Fibroblast of peridontal ligament (primary cell): ENCODE data around the gene APBB2.
A peak's percentile ranks its signal among the peaks of the same experiment; 100 is the strongest.
"Not testable (repeated sequence)": the region's sequence is repeated elsewhere in the genome, so short reads cannot be mapped to it uniquely, and the experiment has no call there.

Experiments
- DNase-seq: peaks from one replicate; pipeline ENCODE4 v3.0.0-alpha.2; 2010; ENCODE audit errors: extremely low read depth

Gene APBB2

GRCh38 chr4:41158274-41158673 lies 56.1 kb downstream of the APBB2 start:
- no peak for DNase-seq

GRCh38 chr4:41157009-41157408 lies 57.3 kb downstream of the APBB2 start:
- no peak for DNase-seq

GRCh38 chr4:41156574-41156973 lies 57.8 kb downstream of the APBB2 start:
- no peak for DNase-seq

DNA sequence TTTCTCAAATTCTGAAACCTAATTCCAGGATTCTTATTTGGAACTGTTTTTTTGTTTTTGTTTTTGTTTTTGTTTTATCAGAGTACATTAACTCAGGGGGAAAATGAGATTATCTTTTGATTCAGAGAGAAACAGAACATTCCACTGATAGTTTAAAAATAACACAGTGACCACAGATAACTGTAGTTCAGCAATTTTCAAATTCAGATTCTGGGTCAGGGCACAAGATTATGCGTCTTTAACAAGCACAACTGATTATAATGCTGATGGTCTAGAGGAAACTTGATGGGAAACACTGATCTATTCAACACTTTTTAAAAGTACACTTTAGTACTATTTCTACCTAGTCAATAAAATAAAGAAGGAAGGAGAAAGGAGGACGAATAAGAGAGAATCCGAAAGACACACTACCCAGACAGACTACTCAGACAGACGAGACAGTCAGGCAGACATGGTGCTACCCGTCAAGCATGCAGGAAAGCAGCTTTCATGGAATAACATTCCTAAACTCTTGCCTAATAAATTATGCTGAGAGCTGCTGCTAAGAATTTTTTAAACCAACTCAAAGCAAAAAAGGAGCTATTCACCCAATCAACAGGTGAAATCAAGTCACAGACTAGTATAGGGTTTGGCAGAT lies 59.0 kb downstream of the APBB2 start:
- peak; percentile 53 for DNase-seq

GRCh38 chr4:41154814-41155177 lies 59.5 kb downstream of the APBB2 start:
- no peak for DNase-seq

- no peak for DNase-seq
Measured at GRCh38 chr4:41154010-41154813, 60.1 kb downstream of the APBB2 start.

GRCh38 chr4:41150401-41150800 lies 63.9 kb downstream of the APBB2 start:
- no peak for DNase-seq

DNA sequence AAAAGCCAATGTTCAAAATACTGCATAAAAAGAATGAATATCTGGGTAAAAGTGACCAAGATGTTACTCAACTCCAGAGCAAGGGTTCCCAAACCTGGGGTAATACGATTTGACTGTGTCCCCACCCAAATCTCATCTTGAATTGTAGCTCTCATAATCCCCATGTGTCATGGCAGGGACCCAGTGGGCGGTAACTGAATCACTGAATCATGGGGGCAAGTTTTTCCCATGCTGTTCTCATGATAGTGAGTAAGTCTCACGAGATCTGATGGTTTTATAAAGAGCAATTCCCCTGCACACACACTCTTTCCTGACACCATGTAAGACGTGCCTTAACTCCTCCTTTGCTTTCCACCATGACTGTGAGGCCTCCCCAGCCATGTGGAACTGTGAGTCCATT lies 64.8 kb downstream of the APBB2 start:
- not testable (repeated sequence) for DNase-seq

DNA sequence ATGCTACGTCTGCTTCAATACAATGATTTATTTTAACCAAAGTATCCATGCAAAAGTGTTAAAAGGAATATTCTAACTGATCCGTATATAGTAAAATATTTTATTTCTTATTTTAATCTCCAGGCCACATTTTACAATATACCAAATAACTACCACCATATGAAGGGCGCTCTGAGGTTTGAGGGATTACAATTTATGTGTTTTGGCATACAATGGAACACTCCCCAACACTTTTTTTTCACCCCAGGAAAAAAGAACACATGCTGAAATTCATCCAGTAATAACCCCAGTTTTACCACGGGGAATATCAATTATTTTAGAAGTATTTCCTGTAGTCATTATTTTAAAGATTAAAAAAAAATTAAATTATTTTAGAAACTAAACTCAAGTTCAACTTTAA lies 65.4 kb downstream of the APBB2 start:
- no peak for DNase-seq

DNA sequence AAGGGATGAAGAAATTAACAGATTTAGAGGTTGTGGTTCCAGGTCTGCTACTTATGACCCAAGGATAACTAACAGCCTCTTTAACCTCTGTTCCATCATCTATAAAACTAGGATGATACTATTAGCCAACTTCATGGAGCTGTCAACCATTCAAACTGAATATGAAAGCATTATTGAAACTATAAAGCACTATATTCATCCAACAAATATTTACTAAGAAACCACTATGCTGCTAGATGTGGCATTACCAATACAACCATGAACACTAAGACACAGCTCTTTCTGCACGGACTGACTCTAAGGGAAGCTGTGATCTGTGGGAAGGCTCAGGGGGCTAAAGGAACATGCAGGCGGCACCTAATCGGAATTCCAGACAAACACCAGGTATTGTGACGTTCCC lies 66.0 kb downstream of the APBB2 start:
- no peak for DNase-seq

- DNase-seq: not testable (repeated sequence)
Measured at GRCh38 chr4:41147570-41147969, 66.8 kb downstream of the APBB2 start.

GRCh38 chr4:41146716-41147506 lies 67.4 kb downstream of the APBB2 start:
- peak; percentile 59 for DNase-seq

GRCh38 chr4:41146196-41146595 lies 68.1 kb downstream of the APBB2 start:
- no peak for DNase-seq

DNA sequence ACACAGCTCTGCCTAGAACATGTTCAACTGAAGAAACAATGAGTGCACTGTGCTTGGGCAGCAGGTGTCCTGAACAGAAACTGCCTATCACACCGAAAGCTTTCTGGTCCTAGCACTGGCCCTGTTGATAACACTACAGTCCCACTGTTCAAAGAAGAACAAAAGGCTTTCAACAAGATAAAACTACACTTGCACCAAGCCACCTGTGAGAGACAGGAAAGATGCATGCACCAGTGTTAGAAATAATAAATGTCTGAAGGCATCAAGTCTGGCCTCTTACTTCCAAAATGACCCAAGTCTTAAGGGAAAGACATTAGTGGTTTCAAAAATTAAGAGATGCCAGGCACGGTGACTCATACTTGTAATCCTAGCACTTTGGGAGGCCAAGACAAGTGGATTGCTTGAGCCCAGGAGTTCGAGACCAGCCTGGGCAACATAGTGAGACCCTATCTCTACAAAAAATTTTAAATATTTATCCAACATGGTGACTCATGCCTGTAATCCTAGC lies 68.7 kb downstream of the APBB2 start:
- peak; percentile 63 for DNase-seq

DNA sequence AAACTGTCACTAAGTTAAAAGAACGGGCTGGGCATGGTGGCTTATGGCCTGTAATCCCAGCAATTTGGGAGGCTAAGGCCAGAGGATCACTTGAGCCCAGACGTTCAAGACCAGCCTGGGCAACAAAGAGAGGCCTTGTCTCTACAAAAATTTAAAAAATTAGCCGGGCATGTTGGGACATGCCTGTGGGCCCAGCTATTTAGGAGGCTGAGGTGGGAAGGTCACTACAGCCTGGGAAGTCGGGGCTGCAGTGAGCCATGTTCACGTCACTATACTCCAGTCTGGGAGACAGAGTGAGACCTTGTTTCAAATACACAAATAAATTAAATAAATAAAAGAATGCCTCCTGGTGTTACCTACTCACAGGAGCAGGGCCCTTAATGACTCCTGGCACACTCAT lies 69.5 kb downstream of the APBB2 start:
- no peak for DNase-seq

GRCh38 chr4:41144040-41144379 lies 70.3 kb downstream of the APBB2 start:
- no peak for DNase-seq

DNA sequence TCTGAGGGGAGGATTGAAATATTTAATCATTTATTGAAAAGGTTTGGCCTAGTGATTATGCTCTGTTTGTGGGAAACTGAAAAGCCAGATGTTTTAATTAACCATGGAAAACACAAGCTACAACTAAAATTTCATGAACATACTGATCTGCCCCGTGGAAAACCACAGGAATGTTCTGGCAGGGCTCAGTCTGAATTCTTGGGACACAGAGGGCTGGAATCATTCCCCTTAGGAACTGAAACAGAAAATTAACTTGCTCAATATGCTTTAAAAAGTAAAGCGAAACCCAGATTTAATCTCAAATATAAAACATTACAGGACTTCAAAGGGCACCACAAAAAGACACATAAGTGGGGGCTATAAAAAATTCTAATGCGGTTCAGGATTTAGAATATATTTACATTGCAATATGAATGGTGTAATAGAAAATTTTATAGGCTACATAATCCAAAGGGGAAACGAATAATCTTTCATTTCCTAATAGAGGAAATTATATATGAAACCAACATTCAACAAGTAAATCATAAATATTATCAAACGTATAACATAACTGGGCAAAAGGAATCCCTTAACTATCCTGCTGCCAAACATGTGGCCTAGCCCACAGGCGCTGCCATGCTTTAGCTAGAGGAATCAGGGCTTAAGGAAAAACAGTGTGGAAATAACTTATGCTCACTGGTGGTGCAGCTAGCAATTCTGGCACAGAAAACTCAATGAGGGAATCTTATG lies 70.9 kb downstream of the APBB2 start:
- DNase-seq: peak; percentile 99

- peak; percentile 86 for DNase-seq
Measured at GRCh38 chr4:41142376-41143310, 71.7 kb downstream of the APBB2 start.

DNA sequence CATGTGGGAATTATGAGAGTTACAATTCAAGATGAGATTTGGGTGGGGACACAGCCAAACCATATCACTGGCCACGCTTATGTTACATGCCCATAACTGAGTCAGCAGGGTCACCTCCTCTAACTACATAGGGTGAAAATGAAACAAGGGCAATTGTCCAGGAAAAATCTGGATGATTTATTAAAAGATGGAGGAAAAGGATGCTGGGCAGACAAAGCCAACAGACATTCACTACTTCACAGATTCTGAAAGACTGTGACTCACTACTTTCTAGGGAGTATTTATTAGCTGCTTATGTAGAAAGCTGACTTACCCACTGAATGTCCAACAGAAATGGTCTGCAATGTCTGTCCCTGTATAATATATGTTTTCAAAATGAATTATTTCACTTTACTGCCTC lies 72.4 kb downstream of the APBB2 start:
- peak; percentile 59 for DNase-seq

DNA sequence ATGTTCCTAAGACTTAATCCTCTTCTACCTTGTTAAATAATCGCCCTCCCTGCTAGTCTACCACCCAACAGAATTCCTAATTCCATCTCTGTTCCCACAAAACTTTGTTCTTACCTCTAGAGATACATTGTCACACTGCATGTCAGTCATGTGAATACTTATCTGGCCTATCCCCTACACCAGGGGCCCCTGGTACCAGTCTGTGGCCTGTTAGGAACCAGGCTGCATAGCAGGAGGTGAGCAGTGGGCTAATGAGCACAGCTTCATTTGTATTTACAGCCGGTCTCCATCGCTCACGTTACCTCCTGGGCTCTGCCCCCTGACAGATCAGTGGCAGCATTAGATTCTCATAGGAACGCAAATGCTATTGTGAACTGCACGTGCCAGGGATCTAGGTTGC lies 73.9 kb downstream of the APBB2 start:
- DNase-seq: no peak

GRCh38 chr4:41137879-41138278 lies 76.5 kb downstream of the APBB2 start:
- DNase-seq: no peak
